ENCODE results near the gene TNFRSF8.

DNA sequence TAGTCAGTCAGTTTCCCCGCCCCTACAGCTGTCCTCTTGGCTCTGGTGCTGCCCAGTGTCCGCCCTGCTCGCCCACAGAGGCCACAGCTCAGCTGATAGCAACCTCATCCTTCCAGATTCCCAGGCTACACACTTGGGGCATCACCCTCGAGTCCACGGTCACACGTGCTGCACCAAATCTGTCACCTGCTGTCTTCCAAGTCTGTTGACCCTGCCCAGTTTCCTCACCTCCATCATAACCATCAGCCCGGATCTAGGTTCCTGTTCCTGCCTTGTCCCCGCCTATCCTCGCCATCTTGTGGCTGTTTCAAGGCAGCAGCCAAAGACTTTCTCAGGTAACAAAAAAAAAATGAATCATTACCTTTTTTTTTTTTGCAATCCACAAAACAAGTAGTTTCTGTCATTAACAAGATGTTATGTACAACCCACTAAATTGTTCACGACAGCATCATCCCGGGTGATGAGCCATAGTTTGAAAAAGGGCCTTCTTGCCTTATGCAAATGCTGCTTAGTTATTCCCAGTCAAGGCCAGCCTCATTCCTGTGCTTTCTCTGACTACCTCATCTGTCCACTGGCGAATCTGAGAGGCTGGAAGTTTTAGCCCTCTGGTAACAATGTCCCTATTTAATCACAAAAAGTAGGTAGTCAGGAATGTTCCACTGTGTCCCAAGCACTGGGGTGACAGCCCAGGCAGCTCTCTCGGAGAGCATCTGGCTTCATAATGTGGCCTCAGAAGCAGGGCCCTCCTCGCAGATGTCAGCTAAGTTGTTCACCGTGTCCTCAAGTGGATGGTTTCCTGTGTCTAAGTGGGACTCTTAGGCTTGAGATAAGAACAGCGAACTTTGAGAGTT is 48.7 kb upstream of the TNFRSF8 start:
- TF ChIP-seq, protein P1, sequence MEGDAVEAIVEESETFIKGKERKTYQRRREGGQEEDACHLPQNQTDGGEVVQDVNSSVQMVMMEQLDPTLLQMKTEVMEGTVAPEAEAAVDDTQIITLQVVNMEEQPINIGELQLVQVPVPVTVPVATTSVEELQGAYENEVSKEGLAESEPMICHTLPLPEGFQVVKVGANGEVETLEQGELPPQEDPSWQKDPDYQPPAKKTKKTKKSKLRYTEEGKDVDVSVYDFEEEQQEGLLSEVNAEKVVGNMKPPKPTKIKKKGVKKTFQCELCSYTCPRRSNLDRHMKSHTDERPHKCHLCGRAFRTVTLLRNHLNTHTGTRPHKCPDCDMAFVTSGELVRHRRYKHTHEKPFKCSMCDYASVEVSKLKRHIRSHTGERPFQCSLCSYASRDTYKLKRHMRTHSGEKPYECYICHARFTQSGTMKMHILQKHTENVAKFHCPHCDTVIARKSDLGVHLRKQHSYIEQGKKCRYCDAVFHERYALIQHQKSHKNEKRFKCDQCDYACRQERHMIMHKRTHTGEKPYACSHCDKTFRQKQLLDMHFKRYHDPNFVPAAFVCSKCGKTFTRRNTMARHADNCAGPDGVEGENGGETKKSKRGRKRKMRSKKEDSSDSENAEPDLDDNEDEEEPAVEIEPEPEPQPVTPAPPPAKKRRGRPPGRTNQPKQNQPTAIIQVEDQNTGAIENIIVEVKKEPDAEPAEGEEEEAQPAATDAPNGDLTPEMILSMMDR (IDR thresholded peaks at IDR 0.05; ENCODE audit: poor library complexity), result no peak
- TF ChIP-seq EZH2 (IDR thresholded peaks at IDR 0.05; ENCODE audit: borderline replicate concordance) (no peak), EZH2phosphoT487 (IDR thresholded peaks at IDR 0.05; ENCODE audit: low read depth, severe bottlenecking, unreplicated experiment) (no peak)

All from hepatocyte (in vitro differentiated cells).